Stomach (tissue), 4 donors: Measurements from ENCODE around the gene FBXO44.

Source experiments
- CTCF ChIP-seq, 7 experiments: fragments of 450-650 bp in 4 of 7; fragments of 200-600 bp in 3 of 7; sonication (generic) in 3 of 7; IDR thresholded peaks; one replicate each; pipeline ENCODE4 v1.5.1; 2016 to 2019; ENCODE audit warnings: antibody characterized with exemption in 7 of 7, control low read depth in 2 of 7, mild to moderate bottlenecking in 1 of 7
- POLR2A ChIP-seq, 4 donors: fragments of 450-650 bp; IDR thresholded peaks; one replicate each; pipeline ENCODE4 v1.6.1; 2016; ENCODE audit warnings: antibody characterized with exemption in 4 of 4, control low read depth in 2 of 4, mild to moderate bottlenecking in 1 of 4, moderate library complexity in 1 of 4
- POLR2AphosphoS5 ChIP-seq, 3 donors: sonication (generic); formaldehyde crosslinking; IDR thresholded peaks; one replicate each; pipeline ENCODE4 v1.6.1; 2016; ENCODE audit warnings: antibody characterized with exemption in 3 of 3

GRCh38 chr1:11617314-11617713, 37.4 kb upstream of the FBXO44 start:
- TF ChIP-seq CTCF (IDR thresholded peaks at IDR 0.05) (no peak), POLR2AphosphoS5 (IDR thresholded peaks at IDR 0.05) (no peak), POLR2A (IDR thresholded peaks at IDR 0.05) (no peak)
